Activated CD4-positive, CD25-positive, alpha-beta regulatory T cell treated with anti-CD3 and anti-CD28 coated beads, Interleukin-2, amount 50 U/mL, for 72 hours (primary cell): ENCODE data around the gene ZBTB39.
"Not testable (repeated sequence)": the region's sequence is repeated elsewhere in the genome, so short reads cannot be mapped to it uniquely, and the experiment has no call there.

ENCODE experiments used
- DNase-seq: peaks from one replicate; pipeline ENCODE4 v3.0.0; 2021

ZBTB39 gene, protein sequence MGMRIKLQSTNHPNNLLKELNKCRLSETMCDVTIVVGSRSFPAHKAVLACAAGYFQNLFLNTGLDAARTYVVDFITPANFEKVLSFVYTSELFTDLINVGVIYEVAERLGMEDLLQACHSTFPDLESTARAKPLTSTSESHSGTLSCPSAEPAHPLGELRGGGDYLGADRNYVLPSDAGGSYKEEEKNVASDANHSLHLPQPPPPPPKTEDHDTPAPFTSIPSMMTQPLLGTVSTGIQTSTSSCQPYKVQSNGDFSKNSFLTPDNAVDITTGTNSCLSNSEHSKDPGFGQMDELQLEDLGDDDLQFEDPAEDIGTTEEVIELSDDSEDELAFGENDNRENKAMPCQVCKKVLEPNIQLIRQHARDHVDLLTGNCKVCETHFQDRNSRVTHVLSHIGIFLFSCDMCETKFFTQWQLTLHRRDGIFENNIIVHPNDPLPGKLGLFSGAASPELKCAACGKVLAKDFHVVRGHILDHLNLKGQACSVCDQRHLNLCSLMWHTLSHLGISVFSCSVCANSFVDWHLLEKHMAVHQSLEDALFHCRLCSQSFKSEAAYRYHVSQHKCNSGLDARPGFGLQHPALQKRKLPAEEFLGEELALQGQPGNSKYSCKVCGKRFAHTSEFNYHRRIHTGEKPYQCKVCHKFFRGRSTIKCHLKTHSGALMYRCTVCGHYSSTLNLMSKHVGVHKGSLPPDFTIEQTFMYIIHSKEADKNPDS

GRCh38 chr12:57005980-57006808, at the start of gene ZBTB39:
TSS of gene ZBTB39 (minus strand) at chr12:57006546. CDS start at chr12:57004917, 1,629 bp downstream.
- DNase-seq, result peak; percentile 70

DNA sequence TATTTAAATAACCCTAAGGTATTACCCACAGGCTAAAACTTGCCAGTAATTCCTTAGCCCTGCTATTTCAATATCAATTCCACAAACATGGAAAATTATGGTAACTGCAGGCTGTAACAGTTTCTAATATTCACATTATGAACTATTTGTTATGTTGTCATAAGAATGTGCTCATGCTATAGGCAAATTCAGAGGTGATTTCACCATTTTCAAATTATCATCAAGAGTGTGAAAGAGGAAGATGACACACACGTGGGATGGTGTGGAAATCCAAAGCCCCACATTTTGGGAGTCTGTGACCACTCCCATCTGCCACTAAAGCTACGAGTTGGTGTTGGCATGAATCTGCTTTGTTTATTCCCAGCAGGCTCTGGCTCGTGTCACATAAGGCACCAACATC, 49.5 kb upstream of the ZBTB39 start:
- no peak for DNase-seq

DNA sequence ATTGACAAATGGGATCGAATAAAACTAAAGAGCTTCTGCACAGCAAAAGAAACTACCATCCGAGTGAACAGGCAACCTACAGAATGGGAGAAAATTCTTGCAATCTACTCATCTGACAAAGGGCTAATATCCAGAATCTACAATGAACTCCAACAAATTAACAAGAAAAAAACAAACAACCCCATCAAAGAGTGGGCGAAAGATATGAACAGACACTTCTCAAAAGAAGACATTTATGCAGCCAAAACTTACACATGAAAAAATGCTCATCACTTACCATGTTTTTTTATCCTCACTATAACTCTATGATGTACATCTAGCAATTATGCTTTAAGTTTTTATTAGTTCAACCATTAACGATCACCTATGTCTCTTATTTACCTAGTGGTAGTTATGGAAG, 47.6 kb upstream of the ZBTB39 start:
- not testable (repeated sequence) for DNase-seq

- DNase-seq, result not testable (repeated sequence)
Observed at GRCh38 chr12:57053146-57053545, 46.8 kb upstream of the ZBTB39 start.

- DNase-seq, result no peak
Observed at GRCh38 chr12:57051011-57051410, 44.7 kb upstream of the ZBTB39 start.

- DNase-seq, result no peak
Observed at GRCh38 chr12:57049890-57050289, 43.5 kb upstream of the ZBTB39 start, which contains the start of gene MYO1A. TSS of gene MYO1A (minus strand) at chr12:57050129. CDS start at chr12:57048323, 1,806 bp downstream.

DNA sequence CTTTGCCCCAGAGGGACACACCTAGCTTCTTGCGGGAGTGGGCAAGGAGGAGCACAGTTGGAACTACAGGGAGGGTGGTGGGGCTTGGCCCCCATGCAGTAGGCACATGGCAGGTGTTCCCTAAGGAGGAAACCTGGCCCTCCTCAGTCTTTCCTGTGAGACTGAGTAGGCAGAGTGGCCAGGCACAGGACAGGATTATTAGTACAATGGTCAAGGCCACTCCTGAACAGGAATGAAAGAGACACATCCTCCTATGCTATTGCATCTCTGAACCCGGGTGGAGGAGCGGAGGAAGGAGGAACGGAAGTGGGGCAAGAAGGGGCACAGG, 42.7 kb upstream of the ZBTB39 start:
- DNase-seq, result no peak

- no peak for DNase-seq
Observed at GRCh38 chr12:57048423-57049118, 42.2 kb upstream of the ZBTB39 start.

GRCh38 chr12:57047981-57048380, 41.6 kb upstream of the ZBTB39 start:
- no peak for DNase-seq

GRCh38 chr12:57046947-57047890, 40.9 kb upstream of the ZBTB39 start:
- peak; percentile 56 for DNase-seq

DNA sequence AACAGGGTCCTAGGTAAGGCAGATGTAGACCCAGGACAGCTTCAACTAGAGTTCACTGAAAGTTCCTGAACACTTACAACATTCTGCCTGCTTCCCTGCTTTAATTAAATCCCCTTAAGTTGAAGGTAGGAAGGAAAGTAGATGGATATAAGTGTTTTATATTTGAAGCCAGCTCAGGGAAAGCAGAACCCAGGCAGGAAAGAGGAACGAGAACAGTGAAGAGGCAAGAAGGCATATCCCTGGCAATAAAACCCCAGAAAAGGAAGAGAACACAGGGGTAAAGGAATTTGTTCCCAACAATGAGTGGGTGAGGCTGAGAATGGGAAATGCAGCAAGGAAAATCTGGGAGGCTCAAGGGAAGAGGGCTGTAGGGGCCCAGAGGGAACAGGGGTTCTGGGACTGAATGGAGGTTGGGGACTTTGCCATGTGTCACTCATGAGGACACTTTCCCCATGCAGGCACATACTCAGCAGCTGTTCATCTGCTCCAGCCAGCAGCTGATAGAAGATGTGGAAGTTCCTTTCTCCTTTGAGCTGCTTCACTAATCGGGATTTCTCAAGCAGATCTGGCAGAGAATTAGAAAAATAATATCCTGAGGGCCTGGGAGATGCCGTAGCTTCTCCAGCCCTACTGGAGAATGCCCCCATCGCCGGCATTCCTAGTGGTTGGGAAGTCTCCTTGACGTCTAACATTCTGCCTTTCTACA, 39.9 kb upstream of the ZBTB39 start:
- DNase-seq, result no peak

DNA sequence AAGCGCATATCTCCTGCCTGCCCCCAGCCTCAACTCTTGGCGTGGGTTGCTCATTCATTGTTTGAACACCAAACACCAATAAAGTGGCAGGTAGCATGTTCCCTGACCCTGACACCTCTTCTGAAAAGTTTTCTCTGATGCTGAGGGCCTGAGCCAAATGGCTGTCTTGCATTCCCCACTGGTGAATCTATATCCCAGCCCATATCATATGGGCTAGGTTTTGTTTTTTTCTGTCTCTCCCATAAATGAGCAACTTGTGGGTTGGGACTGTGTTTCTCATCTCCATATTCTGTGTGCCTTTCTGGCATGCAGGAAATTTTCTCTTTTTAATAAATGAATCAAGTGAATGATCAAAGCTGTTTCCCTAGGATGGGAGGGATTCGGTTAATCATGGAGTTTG, 38.5 kb upstream of the ZBTB39 start:
- no peak for DNase-seq

GRCh38 chr12:57044468-57044867, 38.1 kb upstream of the ZBTB39 start:
- DNase-seq, result no peak

DNA sequence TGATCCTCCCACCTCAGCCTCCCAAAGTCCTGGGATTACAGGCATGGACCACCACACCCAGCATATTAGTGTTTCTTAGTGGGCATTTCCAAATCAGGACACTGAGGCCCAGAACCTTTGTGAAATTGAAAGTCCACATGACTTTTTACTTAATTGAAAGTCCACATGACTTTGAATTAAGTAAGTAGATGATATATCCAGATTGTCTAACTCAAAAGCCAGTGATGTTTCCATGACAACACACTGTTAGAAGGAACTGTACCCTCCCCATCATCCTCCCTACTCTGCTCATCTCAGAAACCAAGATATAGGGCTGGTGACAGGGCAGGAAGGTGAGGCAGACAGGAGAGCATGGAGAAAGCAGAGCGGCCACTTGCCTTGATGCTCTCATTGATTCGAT, 36.3 kb upstream of the ZBTB39 start:
- DNase-seq, result no peak

DNA sequence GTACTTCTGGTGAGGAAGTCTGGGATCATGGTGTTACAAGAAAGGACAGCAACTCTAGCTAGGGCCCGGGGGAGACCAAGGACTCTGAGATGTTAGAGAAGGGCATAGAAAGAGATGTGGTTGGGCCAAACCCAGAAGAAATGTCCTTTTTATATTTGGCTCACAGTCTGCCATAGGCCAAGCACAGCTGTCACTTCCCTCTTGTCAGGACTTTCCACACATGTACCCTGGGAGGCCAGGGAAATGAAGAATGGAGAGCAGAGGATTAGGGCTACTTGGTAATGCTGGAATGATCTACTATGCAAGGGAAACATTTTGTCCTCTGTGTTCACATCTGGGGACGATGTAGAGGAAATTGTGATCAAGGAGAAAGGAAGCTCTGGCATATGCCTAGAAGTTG, 34.4 kb upstream of the ZBTB39 start:
- DNase-seq, result no peak

DNA sequence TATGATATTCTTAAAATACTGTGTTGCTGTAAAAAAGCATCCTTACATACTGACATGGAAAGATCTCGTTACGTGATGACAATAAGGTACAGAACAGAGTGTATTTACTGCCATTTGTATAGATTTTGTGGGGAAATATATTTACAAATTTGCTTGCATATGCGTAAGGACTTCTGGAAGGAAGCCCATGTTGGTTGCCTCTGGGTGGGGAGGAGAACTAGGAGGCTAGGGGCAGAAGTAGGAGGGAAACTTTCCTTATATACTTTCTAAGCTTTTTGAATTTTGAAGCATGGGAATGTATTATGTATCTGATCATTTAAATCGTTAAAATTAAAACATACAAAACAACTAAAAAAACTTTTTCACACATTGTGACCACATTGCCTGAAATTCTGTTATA, 33.9 kb upstream of the ZBTB39 start:
- no peak for DNase-seq

GRCh38 chr12:57039016-57039798, 32.9 kb upstream of the ZBTB39 start:
- DNase-seq, result no peak

GRCh38 chr12:57037264-57037663, 30.9 kb upstream of the ZBTB39 start:
- no peak for DNase-seq

DNA sequence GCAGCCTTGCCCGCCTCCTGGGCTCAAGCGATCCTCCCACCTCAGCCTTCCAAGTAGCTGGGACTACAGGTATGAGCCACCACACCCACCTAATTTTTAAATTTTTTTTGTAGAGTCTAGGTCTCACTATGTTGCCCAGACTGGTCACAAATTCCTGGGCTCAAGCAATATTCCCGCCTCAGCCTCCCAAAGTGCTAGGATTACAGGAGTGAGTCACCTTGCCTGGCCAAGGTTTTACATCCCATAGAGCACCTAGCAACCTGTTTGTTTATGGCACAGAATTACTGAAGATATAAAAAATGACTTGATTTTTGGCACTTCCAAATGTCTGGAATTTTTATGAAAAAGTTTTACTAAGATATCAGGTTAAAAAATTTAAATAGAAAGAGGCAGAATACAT, 27.1 kb upstream of the ZBTB39 start:
- DNase-seq, result no peak

DNA sequence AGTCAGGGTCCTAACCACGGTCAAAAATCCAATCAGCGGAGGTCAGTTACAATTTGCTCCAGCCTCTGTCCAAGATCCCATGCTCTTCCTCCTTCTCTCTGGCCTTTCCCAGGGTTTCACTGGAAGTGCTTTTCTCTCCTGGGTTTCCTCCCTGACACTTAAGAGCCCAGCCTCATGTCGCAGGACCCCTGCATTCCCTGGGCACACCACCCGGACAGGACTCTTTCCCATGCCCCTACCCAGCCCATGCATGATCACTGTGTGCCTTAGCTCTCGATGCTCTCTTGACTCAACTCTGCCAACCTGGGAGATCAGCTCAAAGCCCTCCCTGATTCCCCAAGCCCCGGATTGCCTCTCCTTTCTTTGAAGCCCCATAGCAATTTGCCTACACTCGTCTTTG, 25.4 kb upstream of the ZBTB39 start:
- no peak for DNase-seq
